ENCODE measurements around the gene CCNY. TPM values are rescaled to one million over a fixed set of nuclear protein-coding genes. Genes with fewer than 3 reads are reported as not detected.
A peak's percentile ranks its signal among the peaks of the same experiment; 100 is the strongest.
"Not testable (repeated sequence)": the region's sequence is repeated elsewhere in the genome, so short reads cannot be mapped to it uniquely, and the experiment has no call there.

The CCNY gene
- total RNA-seq, 1 donor from 2014 or later = 83.4 TPM

DNA sequence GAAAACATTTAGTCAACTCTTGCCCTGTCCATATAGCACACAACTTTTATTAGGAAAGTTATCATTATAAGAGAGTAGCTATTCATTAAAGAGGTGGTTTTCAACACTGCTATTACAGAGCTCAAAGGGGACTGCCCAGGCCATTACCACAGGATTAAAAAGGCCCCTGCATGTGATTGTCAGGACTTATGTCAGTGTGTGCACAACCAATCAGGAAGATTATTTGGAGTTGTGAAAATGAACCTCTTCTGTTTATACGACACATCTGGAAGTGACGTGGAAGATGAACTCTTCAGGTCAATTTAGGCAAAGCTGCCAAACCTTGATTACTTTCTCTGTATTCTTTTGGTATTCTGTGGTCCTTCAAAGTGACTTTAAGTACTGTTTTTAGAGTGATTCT lies 14.7 kb downstream of the CCNY start:
- no peak for DNase-seq (ENCODE audit: low spot score)
- intact Hi-C loops (cut with DNase I) = no loop called here

GRCh38 chr10:35352097-35352496 lies 15.8 kb downstream of the CCNY start:
- intact Hi-C loops (cut with DNase I) = no loop called here
- no peak for DNase-seq (ENCODE audit: low spot score)

DNA sequence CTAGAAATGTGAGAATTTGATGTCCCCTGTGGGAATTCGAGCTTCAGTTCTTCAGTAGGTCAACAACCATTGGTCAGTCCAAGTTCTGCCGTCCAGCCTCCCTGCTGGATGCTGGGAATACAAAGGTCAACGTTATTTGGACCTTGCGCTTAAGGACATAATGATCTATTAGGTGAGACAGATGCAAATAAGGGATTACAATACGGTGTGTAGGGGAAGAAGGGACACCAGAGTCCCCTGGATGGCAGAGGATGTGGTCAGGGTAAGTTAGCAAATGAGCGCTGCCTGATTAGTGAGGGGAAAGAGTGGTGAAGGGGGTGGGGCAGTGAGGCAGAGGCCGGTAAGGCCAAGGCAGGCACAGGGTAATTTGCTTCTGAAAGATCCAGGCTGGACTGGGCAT lies 16.2 kb downstream of the CCNY start:
- intact Hi-C loops (cut with DNase I) = no loop called here
- DNase-seq (ENCODE audit: low spot score) = no peak

GRCh38 chr10:35353395-35353794 lies 17.1 kb downstream of the CCNY start:
- no peak for DNase-seq (ENCODE audit: low spot score)
- intact Hi-C loops (cut with DNase I) = no loop called here

- intact Hi-C loops (cut with DNase I) = no loop called here
- no peak for DNase-seq (ENCODE audit: low spot score)
These were observed 17.5 kb downstream of the CCNY start for GRCh38 chr10:35353805-35354204.

DNA sequence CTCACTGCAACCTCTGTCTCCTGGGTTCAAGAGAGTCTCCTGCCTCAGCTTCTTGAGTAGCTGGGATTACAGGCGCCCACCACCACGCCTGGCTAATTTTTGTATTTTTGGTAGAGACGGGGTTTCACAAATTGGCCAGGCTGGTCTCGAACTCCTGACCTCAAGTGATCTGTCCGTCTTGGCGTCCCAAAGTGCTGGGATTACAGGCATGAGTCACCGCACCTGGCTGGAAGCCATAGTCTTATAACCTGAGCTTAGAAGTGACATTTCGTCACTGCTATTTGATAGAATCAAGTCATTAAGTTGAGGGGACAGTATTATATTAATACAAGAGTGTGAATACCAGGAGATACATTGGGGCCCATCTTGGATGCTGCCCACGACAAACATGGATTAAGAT lies 17.9 kb downstream of the CCNY start:
- DNase-seq (ENCODE audit: low spot score); intact Hi-C loops (cut with DNase I): not testable (repeated sequence)

DNA sequence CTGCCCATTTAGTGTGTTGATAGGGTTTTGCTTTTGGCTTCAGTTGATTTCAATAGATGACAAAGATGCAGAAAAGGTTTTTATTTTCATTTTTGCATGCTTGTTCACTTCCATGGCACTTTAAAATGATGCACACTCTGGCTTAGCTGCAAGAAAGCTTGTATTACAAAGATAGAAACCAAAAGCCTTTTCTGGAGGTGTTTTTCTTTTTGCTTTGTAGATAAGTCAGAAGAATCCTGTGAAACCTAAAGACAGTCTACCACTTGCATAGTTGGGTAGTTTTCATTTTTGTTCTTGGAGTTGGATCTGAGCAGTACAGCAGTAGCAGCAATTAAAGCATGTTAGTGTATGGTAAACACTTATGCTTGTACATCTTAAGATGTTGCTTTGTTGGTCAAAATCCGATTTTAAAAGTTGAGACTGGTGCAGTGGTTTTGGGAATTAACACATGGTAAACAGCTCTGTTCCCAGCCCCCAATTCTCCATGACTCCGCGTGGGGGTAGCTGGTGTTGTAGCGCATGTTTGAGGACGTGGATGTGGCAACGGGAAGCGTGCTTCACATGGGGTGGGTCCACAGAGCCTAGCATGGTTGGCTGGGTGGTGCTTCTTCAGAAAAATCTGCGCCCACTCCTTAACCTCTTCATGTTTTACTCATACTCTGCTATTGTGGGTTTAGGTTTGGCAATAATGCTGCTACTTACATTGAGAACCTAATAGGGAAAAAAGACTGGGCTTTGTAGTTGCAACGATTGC lies 19.8 kb downstream of the CCNY start:
- DNase-seq (ENCODE audit: low spot score) = no peak
- intact Hi-C loops (cut with DNase I) = no loop called here

DNA sequence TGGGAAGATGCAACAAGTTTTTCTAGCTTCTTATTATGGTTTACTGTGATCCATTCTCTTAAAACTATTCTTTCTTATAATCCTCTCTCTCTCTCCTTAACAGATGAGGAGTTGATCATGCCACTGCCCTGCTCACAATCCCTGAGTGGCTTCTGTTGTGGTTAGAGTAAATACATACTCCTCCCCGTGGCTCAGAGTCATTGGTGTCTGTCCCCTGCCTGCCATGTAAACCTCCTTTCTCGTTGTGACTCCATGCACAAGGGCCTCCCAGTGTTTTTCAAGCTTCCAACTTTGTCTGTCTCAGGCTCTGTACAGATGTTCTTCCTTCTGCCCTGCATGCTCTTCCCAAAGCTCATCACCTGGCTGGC lies 20.4 kb downstream of the CCNY start:
- DNase-seq (ENCODE audit: low spot score) = no peak
- intact Hi-C loops (cut with DNase I) = no loop called here

DNA sequence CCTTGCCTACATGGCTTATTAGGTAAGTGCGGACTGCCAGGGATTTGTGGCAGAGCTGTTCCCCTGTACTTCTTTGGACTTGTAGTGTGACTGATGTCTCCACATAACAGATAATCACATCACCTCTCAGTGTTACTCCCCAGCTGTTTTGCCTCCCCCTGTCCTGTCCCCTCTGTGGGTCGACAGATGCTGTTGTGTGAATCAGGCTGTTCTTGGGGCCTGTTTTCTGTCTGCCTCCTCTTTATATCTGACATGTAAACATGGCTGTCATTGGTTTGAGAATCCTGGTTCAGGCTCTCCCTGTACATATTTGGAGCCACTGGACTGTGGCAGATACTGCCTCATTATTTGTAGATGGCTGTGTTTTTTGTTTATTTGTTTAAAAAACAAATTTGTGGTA lies 22.7 kb downstream of the CCNY start:
- no peak for DNase-seq (ENCODE audit: low spot score)
- intact Hi-C loops (cut with DNase I) = no loop called here

DNA sequence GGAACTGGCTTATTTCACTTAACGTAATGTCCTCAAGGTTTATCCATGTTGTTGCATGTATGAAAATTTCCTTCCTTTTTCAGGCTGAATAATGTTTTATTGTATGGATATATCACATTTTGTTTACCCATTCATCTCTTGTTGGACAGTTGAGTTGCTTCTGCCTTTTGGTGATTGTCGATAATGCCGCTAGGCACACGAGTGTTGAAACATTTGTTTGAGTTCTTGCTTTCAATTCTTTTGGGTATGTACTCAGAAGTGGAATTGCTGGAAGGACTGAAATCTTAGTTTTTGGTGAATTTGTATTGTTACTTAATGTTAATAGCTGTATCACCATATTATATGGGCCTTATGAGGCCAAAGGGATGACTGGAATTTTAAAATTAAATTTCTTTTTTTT lies 23.6 kb downstream of the CCNY start:
- intact Hi-C loops (cut with DNase I) = no loop called here

GRCh38 chr10:35362701-35363350 lies 26.5 kb downstream of the CCNY start:
- intact Hi-C loops (cut with DNase I) = no loop called here
- no peak for DNase-seq (ENCODE audit: low spot score)

More for the DNA sequence above, 23.6 kb downstream of the CCNY start:
- DNase-seq (ENCODE audit: low spot score) = no peak

- no peak for DNase-seq (ENCODE audit: low spot score)
- intact Hi-C loops (cut with DNase I) = no loop called here
These were observed 27.3 kb downstream of the CCNY start for GRCh38 chr10:35363587-35363986.

- DNase-seq (ENCODE audit: low spot score) = no peak
- intact Hi-C loops (cut with DNase I) = no loop called here
These were observed 28.5 kb downstream of the CCNY start for GRCh38 chr10:35364808-35365207.

DNA sequence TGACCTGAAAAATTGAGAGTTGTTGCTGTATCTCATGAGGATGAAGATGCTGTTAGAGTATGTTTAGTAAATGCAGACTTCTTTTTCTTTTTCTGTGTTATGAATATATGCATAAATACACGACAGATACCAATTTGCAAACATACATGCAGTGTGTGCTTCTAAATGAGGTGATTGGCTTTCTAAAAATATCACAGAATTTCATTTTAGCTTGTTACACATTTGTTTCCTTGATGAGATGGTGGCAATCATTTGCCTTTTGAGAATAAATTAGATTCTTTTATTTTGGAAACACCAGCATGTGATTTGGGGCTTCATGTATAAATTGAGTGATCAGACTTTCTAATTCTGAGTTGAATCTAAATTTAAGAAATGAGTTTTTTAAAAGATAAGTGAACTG lies 29.7 kb downstream of the CCNY start:
- DNase-seq (ENCODE audit: low spot score) = no peak
- intact Hi-C loops (cut with DNase I) = no loop called here

GRCh38 chr10:35367107-35367859 lies 31.0 kb downstream of the CCNY start:
- intact Hi-C loops (cut with DNase I) = no loop called here
- DNase-seq (ENCODE audit: low spot score) = no peak

GRCh38 chr10:35367982-35368381 lies 31.7 kb downstream of the CCNY start:
- DNase-seq (ENCODE audit: low spot score) = no peak
- intact Hi-C loops (cut with DNase I) = no loop called here

DNA sequence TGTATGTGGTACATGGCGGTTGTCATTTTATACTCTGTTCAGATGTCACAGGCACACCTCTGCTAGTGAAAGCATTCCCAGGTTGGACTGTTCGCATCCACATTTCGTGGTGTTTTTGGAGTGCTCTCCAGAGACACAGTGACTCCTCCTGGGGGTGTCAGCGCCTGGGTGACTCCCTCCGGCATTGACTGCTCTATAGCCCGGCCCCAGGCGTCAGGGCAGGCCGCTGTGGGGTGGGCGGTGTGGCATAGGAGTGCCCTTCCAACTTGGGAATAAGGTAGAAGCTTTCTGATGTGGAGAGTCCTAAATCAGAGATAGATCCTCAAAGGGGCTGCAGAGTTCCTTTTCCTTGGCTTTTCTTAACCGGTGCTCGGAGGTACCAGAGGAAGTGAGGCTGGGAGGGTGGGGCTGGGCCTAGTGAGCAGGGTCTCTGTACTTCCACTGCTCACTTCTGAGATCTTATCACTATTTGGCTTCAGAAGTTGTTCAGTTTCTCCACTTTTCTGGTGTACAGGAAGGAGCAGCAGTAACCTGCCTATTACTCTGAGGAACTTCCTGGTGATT lies 32.3 kb downstream of the CCNY start:
- no peak for DNase-seq (ENCODE audit: low spot score)
- intact Hi-C loops (cut with DNase I) = no loop called here

DNA sequence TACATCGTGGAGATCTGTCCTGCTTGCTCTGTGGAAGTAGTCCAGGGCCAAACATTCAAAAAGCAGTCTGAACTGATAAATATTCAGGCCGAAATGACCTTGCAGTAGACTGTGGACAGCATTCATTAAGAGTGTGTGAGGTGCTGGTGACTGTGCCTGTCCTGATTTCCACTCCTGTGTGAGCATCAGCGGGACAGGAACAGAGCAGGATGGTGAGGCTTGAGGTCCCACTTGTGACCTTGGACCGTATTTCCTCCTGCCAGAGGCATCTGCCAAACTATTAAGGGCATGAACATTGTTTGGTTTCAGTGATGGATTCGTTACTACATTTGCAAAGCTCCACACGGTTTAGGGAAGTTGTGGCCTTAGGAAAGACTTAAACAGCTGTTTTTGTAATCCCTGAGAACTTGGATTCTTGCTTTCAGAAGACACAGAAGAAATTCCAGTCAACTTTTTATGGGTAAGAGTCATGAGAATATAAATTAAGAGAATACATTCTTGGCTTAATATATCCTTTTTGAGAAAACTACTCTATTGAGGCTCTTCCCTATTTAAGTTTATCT lies 32.8 kb downstream of the CCNY start:
- DNase-seq (ENCODE audit: low spot score) = no peak
- intact Hi-C loops (cut with DNase I) = no loop called here

DNA sequence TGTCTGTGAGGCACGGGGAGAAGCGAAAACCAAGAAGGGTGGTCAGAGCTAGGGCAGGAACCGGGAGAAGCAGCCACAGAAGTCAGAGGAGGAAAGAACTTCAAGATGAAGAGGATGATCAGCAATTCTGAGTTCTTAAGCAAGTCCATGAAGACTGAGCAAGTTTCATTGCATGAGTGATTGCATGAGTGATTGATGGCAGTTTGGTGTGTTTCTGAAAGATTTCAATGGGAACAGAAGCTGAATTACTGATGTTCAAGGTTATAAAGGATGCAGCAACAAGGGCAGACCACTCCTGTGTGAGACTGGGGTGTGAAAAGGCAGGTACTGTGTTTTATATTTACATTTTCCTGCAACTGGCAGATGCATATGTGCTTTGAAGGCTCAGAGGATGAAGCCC lies 35.4 kb downstream of the CCNY start:
- DNase-seq (ENCODE audit: low spot score) = no peak
- intact Hi-C loops (cut with DNase I) = loop anchor here (2.0 kb wide), 1 partner anchor 35 kb away; the partner anchor contains the start of gene CCNY

- intact Hi-C loops (cut with DNase I) = loop anchor here (2.0 kb wide), 1 partner anchor 36 kb away; the partner anchor contains the start of gene CCNY
- DNase-seq (ENCODE audit: low spot score) = peak; percentile 86
These were observed 36.0 kb downstream of the CCNY start for GRCh38 chr10:35372329-35372728.

Measured in cardiac septum (tissue), 1 donor.